HUES64 (cell line): ENCODE data around the gene TRERF1. TPM values are rescaled to one million over a fixed set of nuclear protein-coding genes. Genes with fewer than 3 reads are reported as not detected.
"Not testable (repeated sequence)": the region's sequence is repeated elsewhere in the genome, so short reads cannot be mapped to it uniquely, and the experiment has no call there.

Experiments
- H3K27ac ChIP-seq: 2 replicates; pipeline ENCODE4 v1.7.0; 2013; ENCODE audit warnings: low read depth, low read length, inconsistent platforms
- H3K27me3 ChIP-seq: 2 replicates; pipeline ENCODE4 v1.6.1; 2013; ENCODE audit warnings: mild to moderate bottlenecking, low read length; ENCODE audit not compliant: insufficient read depth
- H3K36me3 ChIP-seq: 2 replicates; pipeline ENCODE4 v1.6.1; 2013; ENCODE audit warnings: mild to moderate bottlenecking, low read length; ENCODE audit not compliant: insufficient read depth
- H3K4me1 ChIP-seq: 2 replicates; pipeline ENCODE4 v1.6.1; 2013; ENCODE audit warnings: mild to moderate bottlenecking, low read length, moderate library complexity; ENCODE audit not compliant: insufficient read depth
- H3K4me3 ChIP-seq: 2 replicates; pipeline ENCODE4 v1.5.1; 2013; ENCODE audit warnings: mild to moderate bottlenecking, low read length, moderate library complexity
- H3K9ac ChIP-seq: 2 replicates; pipeline ENCODE4 v1.6.1; 2013; ENCODE audit warnings: mild to moderate bottlenecking, low read depth, low read length
- H3K9me3 ChIP-seq: 2 replicates; pipeline ENCODE4 v1.6.1; 2013; ENCODE audit warnings: low read depth, low read length; ENCODE audit not compliant: insufficient read depth
- WGBS: fragments of 150-250, 120-280 bp; methylation state at CpG from one replicate; pipeline ENCODE4 v1.1.7; 2013; ENCODE audit warnings: missing lambda C conversion rate; 5-methylcytosine and 5-hydroxymethylcytosine counted together
- polyA plus RNA-seq, 2 experiments: library from polyadenylated mRNA; stranded (reverse); fragments of 50-300 nt; gene quantifications; one replicate each; pipeline ENCODE4 v1.2.3, GENCODE V29; 2013

TRERF1 gene
- 11.4 TPM for polyA plus RNA-seq (2013, experiment 1 of 2)
- 11.8 TPM for polyA plus RNA-seq (2013, experiment 2 of 2)

- WGBS = 0% methylated on average over 34 of the region's 36 CpGs
- Histone ChIP-seq H3K9ac (peak within 1 kb of the TSS; percentile 92), H3K4me3 (peak within 1 kb of the TSS; percentile 92)
These were observed at the start of gene TRERF1 for GRCh38 chr6:42451333-42452170. TSS of gene TRERF1 (minus strand) at chr6:42451926. CDS start at chr6:42269590, 182,336 bp downstream.

GRCh38 chr6:42498473-42499128, 46.9 kb upstream of the TRERF1 start:
- WGBS = 91% methylated on average over 7 of the region's 7 CpGs
- H3K36me3 ChIP-seq = no peaks in the 10 kb centered on the region
- H3K4me1 ChIP-seq = no peaks in the 10 kb centered on the region
- no peaks in the 10 kb centered on the region for H3K27me3 ChIP-seq
- H3K9ac ChIP-seq = no peak overlapping the region
- no peaks in the 10 kb centered on the region for H3K9me3 ChIP-seq
- H3K27ac ChIP-seq = no peak overlapping the region
- no peak overlapping the region for H3K4me3 ChIP-seq

More at GRCh38 chr6:42451333-42452170, at the start of gene TRERF1:
- Histone ChIP-seq H3K9me3 (no peaks in the 10 kb centered on the region), H3K36me3 (no peaks in the 10 kb centered on the region), H3K27me3 (no peaks in the 10 kb centered on the region), H3K4me1 (peaks cover 34% of the 10 kb centered on the region), H3K27ac (peak within 1 kb of the TSS; percentile 99)

GRCh38 chr6:42493914-42494539, 42.3 kb upstream of the TRERF1 start:
- Histone ChIP-seq H3K36me3 (no peaks in the 10 kb centered on the region), H3K27me3 (no peaks in the 10 kb centered on the region), H3K27ac (no peak overlapping the region), H3K4me3 (no peak overlapping the region), H3K9ac (no peak overlapping the region), H3K4me1 (no peaks in the 10 kb centered on the region), H3K9me3 (no peaks in the 10 kb centered on the region)
- 93% methylated on average over 14 of the region's 14 CpGs for WGBS

- Histone ChIP-seq H3K9me3 (no peaks in the 10 kb centered on the region), H3K4me1 (no peaks in the 10 kb centered on the region), H3K4me3 (no peak overlapping the region), H3K27me3 (no peaks in the 10 kb centered on the region), H3K9ac (no peak overlapping the region), H3K36me3 (no peaks in the 10 kb centered on the region), H3K27ac (no peak overlapping the region)
- 92% methylated on average over 2 of the region's 2 CpGs for WGBS
These were observed 36.4 kb upstream of the TRERF1 start for GRCh38 chr6:42488129-42488528.

GRCh38 chr6:42484261-42484660, 32.5 kb upstream of the TRERF1 start:
- Histone ChIP-seq H3K4me1 (no peaks in the 10 kb centered on the region), H3K27ac (no peak overlapping the region), H3K9ac (no peak overlapping the region), H3K27me3 (no peaks in the 10 kb centered on the region), H3K9me3 (no peaks in the 10 kb centered on the region), H3K4me3 (no peak overlapping the region), H3K36me3 (no peaks in the 10 kb centered on the region)
- 100% methylated on average over 1 of the region's 1 CpG for WGBS

GRCh38 chr6:42482174-42482573, 30.4 kb upstream of the TRERF1 start:
- Histone ChIP-seq H3K9me3 (no peaks in the 10 kb centered on the region), H3K27me3 (no peaks in the 10 kb centered on the region), H3K9ac (no peak overlapping the region), H3K4me3 (no peak overlapping the region), H3K27ac (no peak overlapping the region), H3K4me1 (no peaks in the 10 kb centered on the region), H3K36me3 (no peaks in the 10 kb centered on the region)
- WGBS = 78% methylated on average over 1 of the region's 1 CpG

GRCh38 chr6:42471714-42472113, 20.0 kb upstream of the TRERF1 start:
- H3K27me3 ChIP-seq = no peaks in the 10 kb centered on the region; the same call in 1 of the 2 replicates
- 0 out of 2 replicates have a peak, but pooled peaks cover 8% of the 10 kb centered on the region for H3K4me1 ChIP-seq
- peaks cover 12% of the 10 kb centered on the region; the same call in 1 of the 2 replicates for H3K9me3 ChIP-seq
- WGBS = 73% methylated on average over 3 of the region's 3 CpGs
- no peaks in the 10 kb centered on the region for H3K36me3 ChIP-seq
- H3K27ac ChIP-seq = no peak overlapping the region
- H3K9ac ChIP-seq = no peak overlapping the region
- no peak overlapping the region for H3K4me3 ChIP-seq

- Histone ChIP-seq H3K4me3 (no peak overlapping the region), H3K9ac (no peak overlapping the region), H3K4me1 (0 out of 2 replicates have a peak, but pooled peaks cover 8% of the 10 kb centered on the region), H3K9me3 (peaks cover 12% of the 10 kb centered on the region; the same call in 1 of the 2 replicates), H3K27ac (no peak overlapping the region), H3K36me3 (no peaks in the 10 kb centered on the region), H3K27me3 (no peaks in the 10 kb centered on the region; the same call in 1 of the 2 replicates)
- WGBS = 77% methylated on average over 3 of the region's 3 CpGs
These were observed 19.4 kb upstream of the TRERF1 start for GRCh38 chr6:42471142-42471541.

GRCh38 chr6:42468273-42468672, 16.5 kb upstream of the TRERF1 start:
- 0 out of 2 replicates have a peak, but pooled peaks cover 8% of the 10 kb centered on the region for H3K4me1 ChIP-seq
- no peak overlapping the region for H3K4me3 ChIP-seq
- no peaks in the 10 kb centered on the region for H3K27me3 ChIP-seq
- H3K36me3 ChIP-seq = no peaks in the 10 kb centered on the region
- peaks cover 12% of the 10 kb centered on the region; the same call in 1 of the 2 replicates for H3K9me3 ChIP-seq
- H3K27ac ChIP-seq = no peak overlapping the region
- 100% methylated on average over 1 of the region's 1 CpG for WGBS
- H3K9ac ChIP-seq = no peak overlapping the region

GRCh38 chr6:42467651-42468050, 15.9 kb upstream of the TRERF1 start:
- H3K27ac ChIP-seq = no peak overlapping the region
- peaks cover 12% of the 10 kb centered on the region; the same call in 1 of the 2 replicates for H3K9me3 ChIP-seq
- H3K27me3 ChIP-seq = no peaks in the 10 kb centered on the region
- H3K4me1 ChIP-seq = 0 out of 2 replicates have a peak, but pooled peaks cover 8% of the 10 kb centered on the region
- WGBS = 88% methylated on average over 1 of the region's 1 CpG
- H3K4me3 ChIP-seq = no peak overlapping the region
- no peak overlapping the region for H3K9ac ChIP-seq
- no peaks in the 10 kb centered on the region for H3K36me3 ChIP-seq

- H3K9me3 ChIP-seq = peaks cover 12% of the 10 kb centered on the region; the same call in 1 of the 2 replicates
- not testable (repeated sequence) for H3K4me1 ChIP-seq, H3K36me3 ChIP-seq, H3K27ac ChIP-seq, H3K27me3 ChIP-seq, H3K9ac ChIP-seq, H3K4me3 ChIP-seq
- 96% methylated on average over 28 of the region's 28 CpGs for WGBS
These were observed 14.7 kb upstream of the TRERF1 start for GRCh38 chr6:42466470-42466869.
